GM12801 (cell line): ENCODE data around the gene FOSB.

Experiments
- CTCF ChIP-seq: IDR thresholded peaks from one replicate; pipeline ENCODE4 v1.5.1; 2011; ENCODE audit warnings: control low read depth; ENCODE audit not compliant: insufficient read length; ENCODE audit errors: extremely low read depth

Gene FOSB

GRCh38 chr19:45439569-45440258 is 28.1 kb upstream of the FOSB start:
- TF ChIP-seq CTCF = peak; percentile 3

- TF ChIP-seq CTCF = no peak
These were observed 27.5 kb upstream of the FOSB start for GRCh38 chr19:45440259-45440638.

- TF ChIP-seq CTCF = no peak
These were observed 26.7 kb upstream of the FOSB start for GRCh38 chr19:45440873-45441654.

- no peak for TF ChIP-seq CTCF
These were observed 25.4 kb upstream of the FOSB start for GRCh38 chr19:45442408-45442777.

GRCh38 chr19:45442778-45443461 is 24.9 kb upstream of the FOSB start:
- no peak for TF ChIP-seq CTCF

GRCh38 chr19:45443462-45444317 is 24.1 kb upstream of the FOSB start:
- no peak for TF ChIP-seq CTCF
